Neuron (in vitro differentiated cells): Measurements from ENCODE around the gene SETD4.

Source experiments
- H2AFZ ChIP-seq: one replicate; pipeline ENCODE4 v1.6.1; 2013; ENCODE audit warnings: low read depth, mild to moderate bottlenecking, inconsistent platforms, low read length, moderate library complexity
- H3K27me3 ChIP-seq: one replicate; pipeline ENCODE4 v1.6.1; 2013; ENCODE audit warnings: low read length; ENCODE audit not compliant: insufficient read depth
- H3K36me3 ChIP-seq: one replicate; pipeline ENCODE4 v1.6.1; 2013; ENCODE audit warnings: low read length; ENCODE audit not compliant: insufficient read depth
- H3K4me1 ChIP-seq: one replicate; pipeline ENCODE4 v1.6.1; 2013; ENCODE audit warnings: low read length; ENCODE audit not compliant: insufficient read depth
- H3K4me3 ChIP-seq: 2 replicates; pipeline ENCODE4 v1.5.1; 2013; ENCODE audit warnings: mild to moderate bottlenecking, low read length, moderate library complexity
- H3K9me3 ChIP-seq: one replicate; pipeline ENCODE4 v1.6.1; 2013; ENCODE audit warnings: low read length

The SETD4 gene

GRCh38 chr21:36052860-36053714 is 7.2 kb downstream of the SETD4 start:
- H2AFZ ChIP-seq, result no peak overlapping the region
- H3K9me3 ChIP-seq, result no peaks in the 10 kb centered on the region
- H3K36me3 ChIP-seq, result peaks cover 59% of the 10 kb centered on the region
- H3K4me3 ChIP-seq, result no peak overlapping the region
- H3K27me3 ChIP-seq, result no peaks in the 10 kb centered on the region
- H3K4me1 ChIP-seq, result no peaks in the 10 kb centered on the region

- peaks cover 64% of the 10 kb centered on the region for H3K36me3 ChIP-seq
- no peak overlapping the region for H2AFZ ChIP-seq
- H3K27me3 ChIP-seq, result no peaks in the 10 kb centered on the region
- no peak overlapping the region for H3K4me3 ChIP-seq
- H3K9me3 ChIP-seq, result no peaks in the 10 kb centered on the region
- H3K4me1 ChIP-seq, result no peaks in the 10 kb centered on the region
These were observed 12.0 kb downstream of the SETD4 start for GRCh38 chr21:36048357-36048756.

GRCh38 chr21:36047139-36047538 is 13.2 kb downstream of the SETD4 start:
- no peak overlapping the region for H2AFZ ChIP-seq
- H3K27me3 ChIP-seq, result no peaks in the 10 kb centered on the region
- H3K36me3 ChIP-seq, result peaks cover 64% of the 10 kb centered on the region
- no peaks in the 10 kb centered on the region for H3K4me1 ChIP-seq
- H3K9me3 ChIP-seq, result no peaks in the 10 kb centered on the region
- H3K4me3 ChIP-seq, result no peak overlapping the region

DNA sequence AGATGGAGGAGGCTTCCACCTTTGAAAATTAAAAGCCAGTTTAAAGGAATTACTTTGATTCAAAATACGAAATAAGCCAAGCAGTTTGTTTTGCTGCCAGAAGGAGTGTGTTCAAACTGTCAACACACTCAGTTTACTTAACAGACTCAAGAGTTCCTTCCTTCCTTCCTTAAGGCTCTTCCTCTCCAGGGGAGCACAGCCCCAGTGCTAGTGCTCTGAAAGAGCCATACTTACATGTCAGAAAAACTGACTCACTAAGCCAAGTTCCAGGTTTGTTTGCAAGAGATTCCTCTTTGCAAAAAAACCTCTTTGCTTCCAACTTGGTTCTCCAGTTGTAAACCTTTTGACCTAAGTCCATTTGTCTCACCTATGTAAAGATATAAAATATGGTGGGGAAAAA is 14.3 kb downstream of the SETD4 start:
- H3K36me3 ChIP-seq, result peaks cover 74% of the 10 kb centered on the region
- H3K27me3 ChIP-seq, result no peaks in the 10 kb centered on the region
- no peaks in the 10 kb centered on the region for H3K4me1 ChIP-seq
- no peak overlapping the region for H3K4me3 ChIP-seq
- H2AFZ ChIP-seq, result no peak overlapping the region
- H3K9me3 ChIP-seq, result no peaks in the 10 kb centered on the region

DNA sequence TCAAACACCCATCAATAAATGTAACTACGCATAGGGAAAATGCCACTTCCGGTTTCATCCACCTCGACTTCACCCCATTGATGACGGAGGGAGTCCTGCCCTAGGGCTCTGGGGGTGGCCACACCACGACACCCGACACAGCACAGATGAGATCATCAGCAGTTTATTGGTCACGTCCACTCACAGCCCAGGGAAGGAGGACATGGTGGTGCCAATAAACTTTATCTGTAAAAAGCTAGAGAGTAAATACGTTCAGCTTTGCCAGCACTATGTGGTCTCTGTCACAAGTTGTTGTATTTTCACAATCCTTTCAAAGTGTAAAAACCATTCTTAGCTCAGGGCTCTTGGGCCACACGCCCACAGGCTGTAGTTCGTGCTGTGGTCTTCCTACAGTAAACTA is 16.3 kb downstream of the SETD4 start:
- no peak overlapping the region for H2AFZ ChIP-seq
- no peak overlapping the region for H3K4me3 ChIP-seq
- H3K27me3 ChIP-seq, result no peaks in the 10 kb centered on the region
- no peaks in the 10 kb centered on the region for H3K4me1 ChIP-seq
- peaks cover 75% of the 10 kb centered on the region for H3K36me3 ChIP-seq
- no peaks in the 10 kb centered on the region for H3K9me3 ChIP-seq

- Histone ChIP-seq H2AFZ (no peak overlapping the region), H3K36me3 (peaks cover 76% of the 10 kb centered on the region), H3K27me3 (no peaks in the 10 kb centered on the region), H3K4me1 (no peaks in the 10 kb centered on the region), H3K4me3 (no peak overlapping the region), H3K9me3 (no peaks in the 10 kb centered on the region)
These were observed 18.4 kb downstream of the SETD4 start for GRCh38 chr21:36041910-36042309.

DNA sequence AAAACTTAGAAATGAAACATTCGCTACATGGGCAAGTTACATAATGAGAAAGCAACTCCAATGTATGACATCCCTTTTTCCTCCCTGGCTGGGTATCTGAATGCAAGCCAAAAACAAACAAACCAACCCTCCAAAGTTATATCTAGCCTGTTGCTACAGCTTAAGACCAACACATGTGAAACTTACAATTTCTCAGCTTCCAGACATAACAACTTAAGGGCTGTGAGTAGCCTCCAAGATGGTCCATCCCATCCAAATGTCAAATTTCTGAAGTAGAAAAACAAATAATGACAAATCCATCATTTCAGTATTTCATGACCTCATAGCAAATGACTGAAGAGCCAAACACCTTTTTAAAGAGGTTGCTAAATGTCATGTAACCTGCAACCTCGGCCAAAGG is 19.9 kb downstream of the SETD4 start:
- Histone ChIP-seq H3K4me1 (no peaks in the 10 kb centered on the region), H2AFZ (no peak overlapping the region), H3K9me3 (no peaks in the 10 kb centered on the region), H3K4me3 (no peak overlapping the region), H3K27me3 (no peaks in the 10 kb centered on the region), H3K36me3 (peaks cover 76% of the 10 kb centered on the region)

DNA sequence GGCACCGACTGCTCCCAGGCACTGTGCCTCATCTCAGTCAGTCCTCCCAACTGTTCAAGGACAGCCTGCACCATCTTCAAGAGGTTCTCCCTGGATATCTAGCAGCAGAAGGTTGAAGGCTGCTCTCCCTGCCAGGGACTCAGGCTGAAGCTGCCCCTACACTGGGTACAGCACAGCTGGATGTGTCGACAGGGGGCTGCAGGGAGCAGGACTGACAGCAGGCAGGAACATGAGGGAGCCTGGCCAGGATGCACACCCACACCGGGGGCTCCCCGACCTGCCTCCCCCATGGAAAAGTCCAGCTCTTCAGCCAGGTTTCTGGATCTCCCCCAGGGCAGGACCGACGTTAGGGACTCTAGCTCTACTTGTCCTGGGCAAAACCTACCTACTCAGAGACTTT is 20.5 kb downstream of the SETD4 start:
- no peak overlapping the region for H3K4me3 ChIP-seq
- peaks cover 75% of the 10 kb centered on the region for H3K36me3 ChIP-seq
- H3K27me3 ChIP-seq, result no peaks in the 10 kb centered on the region
- no peaks in the 10 kb centered on the region for H3K9me3 ChIP-seq
- no peaks in the 10 kb centered on the region for H3K4me1 ChIP-seq
- H2AFZ ChIP-seq, result no peak overlapping the region

GRCh38 chr21:36038701-36039497 is 21.4 kb downstream of the SETD4 start:
- Histone ChIP-seq H3K36me3 (peaks cover 71% of the 10 kb centered on the region), H2AFZ (no peak overlapping the region), H3K9me3 (no peaks in the 10 kb centered on the region), H3K4me1 (no peaks in the 10 kb centered on the region), H3K4me3 (no peak overlapping the region), H3K27me3 (no peaks in the 10 kb centered on the region)

- Histone ChIP-seq H3K9me3 (no peaks in the 10 kb centered on the region), H2AFZ (no peak overlapping the region), H3K4me3 (no peak overlapping the region), H3K4me1 (no peaks in the 10 kb centered on the region), H3K36me3 (peaks cover 47% of the 10 kb centered on the region), H3K27me3 (no peaks in the 10 kb centered on the region)
These were observed 24.9 kb downstream of the SETD4 start for GRCh38 chr21:36035381-36035791.

GRCh38 chr21:36034211-36034913 is 26.0 kb downstream of the SETD4 start:
- H3K36me3 ChIP-seq, result peaks cover 38% of the 10 kb centered on the region
- no peaks in the 10 kb centered on the region for H3K27me3 ChIP-seq
- H2AFZ ChIP-seq, result no peak overlapping the region
- H3K4me1 ChIP-seq, result peaks cover 3% of the 10 kb centered on the region
- no peak overlapping the region for H3K4me3 ChIP-seq
- H3K9me3 ChIP-seq, result no peaks in the 10 kb centered on the region

GRCh38 chr21:36032647-36033406 is 27.5 kb downstream of the SETD4 start:
- H3K4me3 ChIP-seq, result no peak overlapping the region

More at GRCh38 chr21:36032647-36033406, 27.5 kb downstream of the SETD4 start:
- H3K9me3 ChIP-seq, result no peaks in the 10 kb centered on the region
- H3K27me3 ChIP-seq, result no peaks in the 10 kb centered on the region
- H2AFZ ChIP-seq, result no peak overlapping the region
- peaks cover 26% of the 10 kb centered on the region for H3K36me3 ChIP-seq
- peaks cover 3% of the 10 kb centered on the region for H3K4me1 ChIP-seq
